NCI-H1048 (cell line): Measurements from ENCODE around the gene SPEM2.

Experiments
- DNase-seq: peaks from one replicate; lab custom pipeline; 2025; lab: John Stamatoyannopoulos, UW

The SPEM2 gene

DNA sequence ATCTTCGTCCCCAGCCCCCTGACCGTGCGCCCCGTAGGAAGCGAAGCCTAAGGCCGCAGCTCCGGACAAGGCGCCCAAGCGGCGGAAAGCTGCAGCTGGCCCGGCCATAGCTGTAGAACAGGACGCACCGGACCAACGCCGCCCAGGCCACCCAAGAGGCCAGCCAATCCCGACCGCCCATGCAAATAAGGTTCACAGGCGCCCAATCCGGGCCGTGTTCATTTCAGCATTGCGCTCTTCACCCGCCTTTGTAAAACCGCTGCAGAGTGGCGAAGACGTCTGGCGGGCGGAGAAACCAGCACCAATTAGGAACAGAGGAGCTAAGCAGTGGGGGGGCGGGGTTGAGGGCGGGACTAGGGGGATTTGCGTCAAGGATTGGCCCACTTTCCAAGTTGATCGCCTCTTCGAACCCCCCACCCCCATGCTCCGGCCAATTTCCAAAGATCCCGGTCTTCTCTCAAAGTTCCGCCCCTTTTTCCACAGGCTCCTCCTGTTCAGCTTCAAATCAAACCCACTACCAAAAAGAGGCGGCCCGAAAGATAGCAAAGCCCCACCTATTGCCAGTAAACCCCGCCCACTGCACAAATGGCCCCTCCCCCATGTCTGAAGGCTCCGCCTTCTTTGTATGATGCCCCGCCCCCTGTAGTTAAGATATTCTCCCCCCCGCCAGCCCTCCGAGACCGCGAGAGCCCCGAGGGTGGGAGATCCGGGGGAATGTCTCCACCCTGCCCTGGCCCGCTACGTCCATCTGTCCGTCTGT is 21.3 kb upstream of the SPEM2 start, which contains the start of gene TMEM256:
Gene TMEM256 (minus strand): TSS at position 121 of the 760 bp plus-strand sequence. CDS start 13 bp downstream, at position 108.
- DNase-seq = peak; percentile 96

DNA sequence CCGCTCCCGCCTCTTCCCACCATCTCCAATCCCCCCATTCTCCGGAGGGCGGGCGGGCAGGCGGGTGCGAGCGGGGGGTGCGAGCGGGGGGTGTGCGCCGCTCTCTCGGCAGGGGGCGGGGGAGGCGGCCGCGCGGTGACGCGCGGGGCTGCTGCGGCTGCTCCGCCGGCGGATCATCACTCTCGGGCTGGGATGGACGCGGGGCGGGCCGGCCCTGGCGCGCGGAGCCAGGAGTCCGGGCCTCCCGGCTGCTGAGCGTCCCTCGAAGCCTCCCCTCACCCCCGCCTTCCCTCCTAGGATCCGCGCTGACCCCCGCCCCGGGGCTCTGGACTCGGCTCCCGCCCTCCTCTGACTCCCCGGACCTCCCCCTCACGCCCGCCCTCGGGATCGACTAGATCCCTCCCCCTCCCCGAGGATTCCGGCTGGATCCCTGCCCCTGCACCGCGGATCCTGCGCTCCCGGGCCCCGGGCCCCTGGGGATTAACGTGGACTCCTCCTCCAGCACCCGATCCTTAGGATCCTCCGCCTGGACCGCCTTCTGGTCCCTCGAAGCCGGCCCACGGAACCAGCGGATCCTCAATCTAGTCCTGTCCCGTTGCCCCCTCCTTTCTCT is 20.6 kb upstream of the SPEM2 start:
- DNase-seq = peak; percentile 57

DNA sequence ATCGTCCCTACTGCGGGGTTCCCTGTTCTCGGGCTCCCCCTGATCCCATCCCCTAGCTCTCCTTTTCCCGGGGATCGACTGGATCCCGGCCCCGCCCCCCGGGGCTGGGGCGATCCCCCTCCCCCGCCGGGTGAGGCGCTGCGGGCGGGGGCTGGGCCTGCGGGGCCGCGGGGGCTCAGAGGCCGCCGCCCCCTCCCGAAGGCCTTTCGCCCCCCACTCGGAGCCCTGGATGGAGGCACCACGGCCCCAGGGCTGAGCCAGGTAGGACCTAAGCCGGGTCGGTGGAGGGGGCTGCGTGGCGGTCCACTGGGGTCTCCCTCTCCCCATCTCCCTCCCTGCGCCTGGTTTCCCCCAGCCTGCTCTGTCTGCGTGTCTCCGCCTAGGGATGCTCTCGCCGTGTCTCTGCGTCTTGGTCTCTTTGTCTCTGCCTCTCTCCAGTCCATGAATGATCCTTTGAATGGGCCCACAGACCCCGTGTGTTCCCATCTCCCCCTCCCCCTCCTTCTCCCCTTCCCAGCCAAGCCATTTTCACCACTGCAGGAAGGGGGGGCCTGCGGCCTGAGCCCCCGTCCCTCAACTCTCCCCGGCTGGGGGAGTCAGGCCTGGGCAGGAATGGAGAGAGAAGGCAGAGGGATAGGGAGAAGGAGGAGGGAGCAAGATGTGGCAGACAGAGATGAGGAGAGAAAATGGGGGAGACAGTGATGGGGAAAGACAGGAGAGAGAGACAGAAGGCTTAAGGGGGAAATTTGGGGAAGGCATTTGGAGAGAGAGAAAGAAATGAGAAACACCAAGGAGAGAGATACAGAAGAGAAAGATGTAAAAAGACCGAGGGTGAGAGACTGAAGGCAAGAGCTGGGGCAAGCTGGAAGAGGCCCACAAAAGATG is 19.8 kb upstream of the SPEM2 start:
- DNase-seq = no peak

DNA sequence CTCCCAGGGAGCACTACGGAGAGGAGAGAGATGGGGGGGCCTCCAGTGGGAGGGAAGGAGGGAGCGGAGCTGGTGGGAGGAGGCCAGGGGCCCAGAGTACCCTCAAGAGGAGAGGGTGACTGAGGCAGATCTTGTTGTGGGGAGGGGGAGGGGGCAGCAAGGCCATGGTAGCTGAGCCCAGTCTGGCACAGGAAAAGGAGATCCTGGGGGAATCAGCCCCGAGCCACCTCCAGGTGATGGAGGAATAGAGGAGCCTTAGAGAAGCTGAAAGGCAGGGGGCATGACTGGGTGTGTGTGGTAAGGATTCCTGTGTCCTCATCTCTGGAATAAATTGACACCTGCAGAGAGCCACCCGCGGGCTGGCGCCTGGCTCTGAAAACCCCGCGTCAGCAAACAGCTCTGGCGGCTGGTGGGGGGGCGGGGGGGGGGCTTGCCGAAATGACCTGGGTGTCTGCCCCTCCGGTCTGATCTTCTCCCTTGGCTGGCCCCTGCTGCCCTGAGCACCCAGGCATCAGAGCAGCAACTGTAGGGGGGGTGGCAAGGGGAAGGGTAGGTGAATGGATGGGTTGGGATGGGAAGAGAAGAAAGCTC is 19.1 kb upstream of the SPEM2 start:
- no peak for DNase-seq

DNA sequence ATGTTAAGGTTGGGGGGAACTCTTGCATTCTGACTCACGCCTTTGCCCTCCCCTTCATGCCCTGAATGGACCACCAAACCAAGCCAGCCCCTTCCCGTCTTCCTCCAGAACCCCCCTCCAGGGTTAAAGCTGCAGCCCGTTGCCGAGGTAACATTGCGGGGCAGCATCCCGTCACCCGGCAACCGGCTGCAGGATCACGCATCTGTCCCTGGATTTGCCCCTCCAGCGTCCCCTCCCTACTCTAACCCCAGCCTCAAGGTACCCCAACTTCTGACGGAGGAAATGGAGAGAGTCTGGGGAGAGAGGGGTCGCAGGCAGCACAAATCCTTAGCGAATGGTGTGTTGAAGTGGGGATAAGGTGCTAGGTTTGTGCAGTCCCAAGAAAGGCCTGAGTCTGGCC is 18.3 kb upstream of the SPEM2 start:
- DNase-seq = no peak

DNA sequence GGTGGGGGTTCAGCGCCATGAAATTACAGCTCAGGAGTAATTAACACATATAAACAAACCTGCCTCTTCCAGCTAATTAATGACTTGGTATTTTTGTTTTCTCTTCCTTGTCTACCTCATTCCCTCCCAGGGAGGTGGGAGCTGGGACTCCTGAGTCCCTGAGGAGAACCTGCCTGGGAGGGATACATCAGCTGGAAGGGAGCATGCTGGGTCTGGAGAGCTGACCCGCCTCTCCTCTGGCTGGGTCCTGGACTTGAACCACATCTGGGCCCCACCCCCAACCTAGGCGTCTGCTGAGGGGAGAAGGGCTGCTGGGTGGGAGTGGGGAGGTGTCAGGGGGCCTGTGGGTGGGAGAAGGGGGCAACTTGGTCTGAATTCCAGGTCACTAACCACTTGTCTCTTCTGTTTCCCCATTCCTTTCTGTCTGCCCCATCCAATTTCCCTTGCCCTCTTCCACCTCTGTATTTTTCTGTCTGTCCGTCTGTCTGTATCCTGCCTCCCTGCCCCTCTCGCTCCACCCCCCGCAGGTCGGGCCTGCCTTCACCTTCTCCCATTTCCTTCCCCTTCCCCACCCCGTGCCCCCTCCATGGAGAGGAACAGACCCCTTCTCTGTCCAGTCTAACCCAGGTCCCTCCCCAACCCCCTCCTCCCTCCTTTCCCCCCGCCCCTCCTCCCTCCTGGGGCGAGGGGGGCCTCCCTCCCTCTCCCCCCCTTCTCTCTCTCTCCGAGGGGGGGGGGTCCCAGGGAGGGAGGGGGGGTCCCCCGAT is 17.7 kb upstream of the SPEM2 start, which contains the start of gene NLGN2:
Gene NLGN2 (plus strand): TSS at position 361 of the 767 bp plus-strand sequence. CDS start 411 bp downstream, outside the sequence.
- DNase-seq = no peak

DNA sequence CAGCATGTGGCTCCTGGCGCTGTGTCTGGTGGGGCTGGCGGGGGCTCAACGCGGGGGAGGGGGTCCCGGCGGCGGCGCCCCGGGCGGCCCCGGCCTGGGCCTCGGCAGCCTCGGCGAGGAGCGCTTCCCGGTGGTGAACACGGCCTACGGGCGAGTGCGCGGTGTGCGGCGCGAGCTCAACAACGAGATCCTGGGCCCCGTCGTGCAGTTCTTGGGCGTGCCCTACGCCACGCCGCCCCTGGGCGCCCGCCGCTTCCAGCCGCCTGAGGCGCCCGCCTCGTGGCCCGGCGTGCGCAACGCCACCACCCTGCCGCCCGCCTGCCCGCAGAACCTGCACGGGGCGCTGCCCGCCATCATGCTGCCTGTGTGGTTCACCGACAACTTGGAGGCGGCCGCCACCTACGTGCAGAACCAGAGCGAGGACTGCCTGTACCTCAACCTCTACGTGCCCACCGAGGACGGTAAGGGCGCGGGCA is 17.1 kb upstream of the SPEM2 start:
- DNase-seq = no peak

DNA sequence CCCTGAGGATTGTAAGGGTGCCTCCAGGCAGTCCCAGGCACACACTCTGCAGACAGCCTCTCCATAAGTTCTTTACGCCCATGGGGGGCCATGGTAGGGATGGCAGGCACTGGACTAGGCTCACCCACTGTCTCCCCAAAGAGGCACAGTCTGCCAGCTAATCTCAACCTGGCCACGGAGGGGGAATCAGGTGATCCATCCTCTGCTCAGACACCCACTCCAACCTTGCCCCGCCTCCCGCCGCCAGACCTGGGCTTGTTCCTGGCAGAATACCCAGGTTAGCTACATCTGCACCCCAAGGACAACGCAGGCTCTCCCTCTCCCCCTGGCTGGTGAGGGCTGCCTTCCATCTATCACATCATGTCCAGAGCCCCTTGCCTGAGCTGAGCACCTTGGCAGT is 16.6 kb upstream of the SPEM2 start:
- no peak for DNase-seq

DNA sequence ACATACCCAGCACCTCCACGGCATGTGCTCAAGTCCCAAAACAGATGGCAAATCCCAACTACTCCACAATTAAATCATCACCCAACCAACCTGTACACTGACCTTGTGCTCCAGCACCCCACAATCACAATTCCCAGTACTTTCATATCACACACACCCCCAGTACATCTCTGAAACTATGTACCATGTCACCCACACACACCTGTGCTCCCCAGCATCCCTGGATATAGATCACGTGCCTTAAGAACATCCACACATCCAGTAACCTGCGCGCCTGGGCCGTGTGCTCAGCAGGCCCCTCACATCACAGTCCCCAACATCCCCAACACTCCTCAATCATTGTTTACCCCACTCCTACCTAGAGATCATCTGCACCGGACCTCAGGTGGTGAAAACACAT is 15.7 kb upstream of the SPEM2 start:
- DNase-seq = no peak

DNA sequence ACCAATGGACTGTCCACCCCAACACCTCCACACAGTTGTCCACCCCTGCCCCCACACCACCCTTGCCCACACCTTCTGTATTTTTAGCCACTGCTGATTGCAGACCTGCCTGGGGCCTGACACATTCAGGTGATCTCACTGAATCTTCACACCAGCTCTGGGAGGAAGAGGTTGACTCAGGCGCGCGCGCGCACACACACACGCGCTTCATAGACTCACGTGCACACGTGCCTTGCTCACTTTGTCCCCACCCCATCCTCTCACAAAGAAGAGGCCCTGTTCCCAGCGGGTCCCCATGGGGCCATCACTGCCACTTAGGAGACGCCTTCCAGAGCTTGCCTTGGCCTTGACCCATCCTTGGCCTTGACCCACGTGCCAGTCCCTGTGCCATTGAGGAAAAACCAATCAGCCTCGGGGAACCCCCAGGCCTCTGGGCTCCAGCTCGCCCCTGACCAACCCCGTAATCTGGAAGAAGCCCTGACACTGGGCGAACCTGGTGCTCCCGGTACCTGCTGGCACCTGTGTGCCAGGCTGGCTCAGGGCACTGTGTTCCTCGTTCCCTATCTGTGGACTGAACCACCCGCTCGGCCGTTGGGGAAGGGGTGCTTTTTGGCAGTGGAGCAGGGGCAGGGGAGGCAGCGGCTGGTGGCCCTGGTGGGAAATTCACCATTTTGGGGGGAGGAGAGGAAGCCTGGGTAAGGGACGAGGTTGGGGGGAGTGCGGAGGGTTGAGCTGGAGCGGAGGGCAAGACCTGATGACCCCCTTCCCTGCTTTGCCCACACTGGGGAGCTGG is 14.6 kb upstream of the SPEM2 start:
- no peak for DNase-seq

DNA sequence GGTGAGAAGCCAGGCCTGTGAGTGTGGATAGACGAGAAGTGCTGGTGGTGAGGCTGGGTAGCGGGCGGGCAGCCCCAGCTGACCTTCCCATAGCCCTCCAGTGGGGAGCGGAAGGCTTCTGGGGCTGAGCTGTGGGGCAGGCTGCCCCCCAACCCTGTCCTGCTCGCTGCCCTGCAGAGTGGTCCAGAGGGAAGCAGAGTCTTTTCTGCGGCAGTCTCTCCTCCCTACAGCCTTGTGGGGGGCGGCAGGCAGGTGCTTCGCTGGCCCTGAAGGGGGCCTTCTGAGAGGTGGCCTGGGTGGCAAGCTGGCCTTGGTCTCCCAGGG is 14.0 kb upstream of the SPEM2 start:
- no peak for DNase-seq

DNA sequence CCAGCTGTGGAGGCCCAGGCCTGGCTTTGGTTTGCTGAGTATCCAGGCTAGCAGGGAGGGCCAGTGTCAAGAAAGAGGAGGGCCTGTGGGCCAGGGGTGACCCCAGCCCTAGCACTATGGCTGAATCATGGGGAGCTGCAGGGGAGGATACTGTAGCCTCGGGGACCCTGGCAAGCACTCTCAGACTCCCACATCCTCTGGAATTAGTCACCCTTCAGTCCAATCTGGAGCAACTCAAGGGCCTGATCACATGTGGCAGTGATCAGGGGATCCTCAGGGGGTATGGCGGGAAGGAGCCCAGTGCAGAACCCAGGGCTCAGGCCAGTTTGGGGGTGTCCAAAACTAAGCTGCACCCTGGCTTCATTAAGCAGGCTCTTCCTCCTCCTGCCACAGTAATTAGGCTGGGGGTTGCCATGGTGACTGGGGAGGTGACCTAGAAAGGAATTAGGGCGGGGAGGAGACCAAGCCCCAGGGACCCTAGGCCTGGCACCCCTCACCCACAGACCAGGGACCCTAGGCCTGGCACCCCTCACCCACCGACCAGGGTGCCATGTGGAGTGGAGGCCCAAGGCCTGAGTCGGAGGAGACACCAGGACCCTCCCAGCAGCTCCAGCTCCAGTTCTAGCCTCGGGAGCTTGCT is 11.9 kb upstream of the SPEM2 start:
- DNase-seq = no peak

DNA sequence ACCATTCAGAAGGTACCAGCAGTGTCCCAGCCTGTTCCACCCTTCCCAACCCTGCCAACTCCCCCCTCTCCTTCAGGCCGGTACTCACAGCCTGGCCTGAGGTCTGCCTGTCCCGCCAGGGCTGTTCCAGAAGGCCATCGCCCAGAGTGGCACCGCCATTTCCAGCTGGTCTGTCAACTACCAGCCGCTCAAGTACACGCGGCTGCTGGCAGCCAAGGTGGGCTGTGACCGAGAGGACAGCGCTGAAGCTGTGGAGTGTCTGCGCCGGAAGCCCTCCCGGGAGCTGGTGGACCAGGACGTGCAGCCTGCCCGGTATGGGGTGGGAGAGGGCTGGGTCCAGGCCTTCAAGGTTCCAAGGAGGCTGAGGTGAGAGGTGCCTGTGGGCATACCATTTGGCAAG is 10.6 kb upstream of the SPEM2 start:
- no peak for DNase-seq

DNA sequence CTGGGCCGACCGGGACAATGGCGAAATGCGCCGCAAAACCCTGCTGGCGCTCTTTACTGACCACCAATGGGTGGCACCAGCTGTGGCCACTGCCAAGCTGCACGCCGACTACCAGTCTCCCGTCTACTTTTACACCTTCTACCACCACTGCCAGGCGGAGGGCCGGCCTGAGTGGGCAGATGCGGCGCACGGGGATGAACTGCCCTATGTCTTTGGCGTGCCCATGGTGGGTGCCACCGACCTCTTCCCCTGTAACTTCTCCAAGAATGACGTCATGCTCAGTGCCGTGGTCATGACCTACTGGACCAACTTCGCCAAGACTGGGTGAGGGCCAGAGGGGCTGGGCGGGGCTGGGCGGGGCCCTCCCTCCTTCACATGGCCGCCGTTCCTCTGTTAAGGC is 9.6 kb upstream of the SPEM2 start:
- DNase-seq = no peak

DNA sequence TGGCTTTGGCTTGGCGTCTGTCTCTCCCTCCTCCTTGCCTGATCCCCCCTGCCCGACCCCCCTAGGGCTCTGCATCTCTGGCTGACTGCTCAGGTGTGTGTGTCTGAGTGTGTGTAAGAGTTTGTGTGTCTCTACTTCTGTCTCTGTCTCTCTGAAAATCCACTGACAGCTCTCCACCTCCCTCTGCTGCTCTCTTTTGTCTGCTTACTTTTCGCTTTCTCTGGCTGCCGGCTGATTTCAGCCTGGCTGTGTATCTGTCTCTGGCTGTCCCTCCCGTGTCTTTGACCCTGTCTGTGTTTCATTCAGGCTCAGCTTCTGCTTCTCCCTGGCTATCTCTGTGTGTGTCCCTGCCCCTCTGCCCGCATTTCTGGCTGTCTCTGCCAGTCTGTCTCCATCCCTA is 9.1 kb upstream of the SPEM2 start:
- no peak for DNase-seq

DNA sequence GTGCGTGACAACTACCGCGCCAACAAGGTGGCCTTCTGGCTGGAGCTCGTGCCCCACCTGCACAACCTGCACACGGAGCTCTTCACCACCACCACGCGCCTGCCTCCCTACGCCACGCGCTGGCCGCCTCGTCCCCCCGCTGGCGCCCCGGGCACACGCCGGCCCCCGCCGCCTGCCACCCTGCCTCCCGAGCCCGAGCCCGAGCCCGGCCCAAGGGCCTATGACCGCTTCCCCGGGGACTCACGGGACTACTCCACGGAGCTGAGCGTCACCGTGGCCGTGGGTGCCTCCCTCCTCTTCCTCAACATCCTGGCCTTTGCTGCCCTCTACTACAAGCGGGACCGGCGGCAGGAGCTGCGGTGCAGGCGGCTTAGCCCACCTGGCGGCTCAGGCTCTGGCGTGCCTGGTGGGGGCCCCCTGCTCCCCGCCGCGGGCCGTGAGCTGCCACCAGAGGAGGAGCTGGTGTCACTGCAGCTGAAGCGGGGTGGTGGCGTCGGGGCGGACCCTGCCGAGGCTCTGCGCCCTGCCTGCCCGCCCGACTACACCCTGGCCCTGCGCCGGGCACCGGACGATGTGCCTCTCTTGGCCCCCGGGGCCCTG is 8.3 kb upstream of the SPEM2 start:
- DNase-seq = no peak

DNA sequence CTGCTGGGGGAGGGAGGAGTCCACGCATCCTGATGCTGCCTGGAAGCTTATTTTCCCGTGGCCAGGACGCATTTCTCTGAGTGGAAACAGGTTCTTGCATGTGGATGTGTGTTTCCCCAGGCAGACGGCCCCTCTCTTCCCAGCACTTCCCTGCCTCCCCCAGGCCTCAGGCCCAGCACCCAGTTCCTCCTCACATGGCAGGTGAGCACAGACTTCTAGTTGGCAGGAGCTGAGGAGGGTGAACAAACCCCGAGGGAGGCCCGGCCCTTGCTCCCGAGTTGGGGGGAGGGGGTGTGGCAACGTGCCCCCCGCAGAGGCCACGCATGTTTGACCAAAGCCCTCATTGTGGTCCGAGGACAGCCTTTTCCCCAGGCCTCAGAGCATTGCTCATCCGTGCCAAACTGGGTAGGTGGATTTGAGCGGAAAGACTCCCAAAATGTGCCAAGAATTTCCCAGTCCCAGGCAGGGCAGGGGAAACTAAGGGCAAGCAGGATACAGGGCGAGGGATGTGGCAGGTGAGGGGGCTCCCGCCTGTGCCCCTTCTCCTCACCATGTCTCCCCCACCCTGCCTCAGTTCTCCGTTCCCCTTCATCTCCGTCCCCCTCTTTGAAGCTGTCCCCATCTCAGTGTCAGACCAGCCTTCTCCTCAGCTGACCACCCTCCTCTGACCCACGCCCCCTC is 6.8 kb upstream of the SPEM2 start:
- DNase-seq = no peak

DNA sequence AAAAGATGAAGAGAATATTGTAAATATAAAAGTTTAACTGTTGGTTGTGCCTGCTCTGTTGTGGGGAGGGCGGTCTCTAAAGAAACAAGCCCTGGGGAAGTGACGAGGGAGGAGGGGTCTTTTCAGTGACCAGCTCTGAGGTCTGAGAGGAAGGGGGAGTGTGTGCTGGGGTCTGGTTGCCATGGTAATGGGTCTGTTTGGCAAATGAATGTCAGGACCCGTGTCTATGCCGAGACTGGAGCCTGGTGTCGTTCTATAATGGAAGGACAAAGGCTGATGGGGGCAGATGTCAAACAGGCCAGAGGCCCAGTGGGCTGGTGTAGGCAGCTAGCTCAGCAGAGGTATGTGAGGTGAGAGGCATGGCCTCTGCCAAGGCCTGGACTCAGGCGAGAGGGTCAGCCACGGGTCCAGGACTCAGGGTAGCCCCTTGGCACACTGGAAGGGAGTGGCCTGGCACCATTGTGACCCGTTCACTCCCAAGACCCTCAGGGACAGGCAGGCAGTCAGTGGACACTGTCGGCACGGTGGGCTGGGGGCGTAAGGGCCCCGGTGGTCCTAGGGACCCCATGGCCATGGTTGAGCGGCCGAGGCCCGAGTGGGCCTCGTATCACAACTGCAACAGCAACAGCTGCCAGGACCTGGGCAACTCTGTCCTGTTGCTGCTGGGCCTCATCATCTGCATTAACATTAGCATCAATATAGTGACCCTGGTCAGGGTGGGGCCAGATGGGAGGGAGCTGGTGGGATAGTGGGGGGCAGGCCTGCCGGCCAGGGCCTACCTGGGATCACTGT is 5.4 kb upstream of the SPEM2 start, which contains the start of gene SPEM1:
Gene SPEM1 (plus strand): TSS at position 506 of the 792 bp plus-strand sequence. CDS start 61 bp downstream, at position 567.
- DNase-seq = no peak
